K562 (cell line): ENCODE results near the gene AKT2. TPM values are rescaled to one million over a fixed set of nuclear protein-coding genes. Genes with fewer than 3 reads are reported as not detected.
A peak's percentile ranks its signal among the peaks of the same experiment; 100 is the strongest.

Experiments used
- ATAC-seq: fragments of 200-7000 bp; cut with Tn5 transposase; 3 replicates; pipeline ENCODE4 v1.9.1; 2020; ENCODE audit warnings: moderate library complexity
- BruUV-seq: library from RNA; stranded (reverse); fragments of 400-500 nt; replicated peaks from 2 replicates; lab custom pipeline; 2021; lab: Mats Ljungman, UMichigan
- CTCF ChIA-PET: fragments of 300-600 bp; formaldehyde crosslinking; extraction: SDS; loops from one replicate; lab custom pipeline; 2021; ENCODE audit warnings: low intra/inter-chr PET ratio; lab: Yijun Ruan, JAX
- POLR2A ChIA-PET: fragments of 300-600, 350-650 bp; sonication (Branson Sonifier 250); formaldehyde crosslinking; extraction: SDS; loops from one replicate; lab custom pipeline; 2021; ENCODE audit warnings: antibody characterized with exemption, inconsistent platforms; lab: Yijun Ruan, JAX
- DNase-seq, 4 experiments: peaks; one replicate each; pipeline versions ENCODE4 v3.0.0 to v3.0.0-alpha.2; 2011 to 2018; ENCODE audit warnings: low spot score in 3 of 4, mixed read lengths in 3 of 4; ENCODE audit errors: extremely low read depth in 1 of 4
- FAIRE-seq: peaks from 2 replicates; lab custom pipeline; 2011; peaks lifted over from hg19 to GRCh38; lab: Jason Lieb, UNC
- H2AFZ ChIP-seq: 2 replicates; pipeline ENCODE4 v1.6.0; 2011; ENCODE audit warnings: low read depth, low read length, control low read depth, inconsistent platforms
- H3K27ac ChIP-seq: fragments of 200-600 bp; 3 replicates; pipeline ENCODE4 v1.8.0; 2011; ENCODE audit warnings: low read depth, mild to moderate bottlenecking, control low read depth, inconsistent platforms, low read length, moderate library complexity, mixed read lengths; ENCODE audit errors: extremely low read depth
- H3K27me3 ChIP-seq, 2 experiments: fragments of 300-600 bp in 1 of 2; 2 replicates in 1 of 2; 3 replicates in 1 of 2; pipeline versions ENCODE4 v1.6.0 to v1.8.0; 2011; ENCODE audit warnings: inconsistent platforms in 2 of 2, low read length in 2 of 2, mild to moderate bottlenecking in 1 of 2, mixed read lengths in 1 of 2, moderate library complexity in 1 of 2; ENCODE audit not compliant: control insufficient read depth in 2 of 2, insufficient read depth in 2 of 2
- H3K36me3 ChIP-seq: fragments of 300-600 bp; 3 replicates; pipeline ENCODE4 v1.8.0; 2011; ENCODE audit warnings: mild to moderate bottlenecking, low read length, inconsistent platforms; ENCODE audit not compliant: control insufficient read depth, insufficient read depth
- H3K4me1 ChIP-seq, 2 experiments: fragments of 200-600 bp in 1 of 2; replicated peaks in 1 of 2; 2 replicates in 1 of 2; 3 replicates in 1 of 2; pipeline versions ENCODE4 v1.5.1 to v1.8.0; 2011; ENCODE audit warnings: inconsistent platforms in 2 of 2, low read length in 2 of 2, mild to moderate bottlenecking in 1 of 2, mixed read lengths in 1 of 2, moderate library complexity in 1 of 2; ENCODE audit not compliant: control insufficient read depth in 2 of 2, insufficient read depth in 2 of 2
- H3K4me2 ChIP-seq: 2 replicates; pipeline ENCODE4 v1.6.1; 2011; ENCODE audit warnings: low read length, control low read depth, inconsistent platforms, mixed read lengths; ENCODE audit not compliant: insufficient read depth
- H3K4me3 ChIP-seq: fragments of 200-600 bp; sonication (generic), shearing (Covaris generic); 2 replicates; pipeline ENCODE4 v1.5.1; 2016; ENCODE audit warnings: control low read depth, inconsistent platforms
- H3K79me2 ChIP-seq: fragments of 200-600 bp; 3 replicates; pipeline ENCODE4 v1.8.0; 2011; ENCODE audit warnings: low read length, inconsistent platforms; ENCODE audit not compliant: control insufficient read depth, insufficient read depth
- H3K9ac ChIP-seq, 2 experiments: 2 replicates each; pipeline versions ENCODE4 v1.6.0 to v1.6.1; 2011; ENCODE audit warnings: low read depth in 2 of 2, low read length in 2 of 2, control low read depth in 1 of 2, inconsistent platforms in 1 of 2, mild to moderate bottlenecking in 1 of 2, mixed read lengths in 1 of 2; ENCODE audit not compliant: insufficient read depth in 1 of 2
- H3K9me1 ChIP-seq: one replicate; pipeline ENCODE4 v1.6.0; 2011; ENCODE audit warnings: inconsistent platforms, mild to moderate bottlenecking, low read length, moderate library complexity; ENCODE audit not compliant: control insufficient read depth, insufficient read depth
- H3K9me3 ChIP-seq: replicated peaks from 2 replicates; pipeline ENCODE4 v1.5.1; 2011; ENCODE audit warnings: low read depth, low read length, inconsistent platforms; ENCODE audit not compliant: control insufficient read depth, insufficient read depth
- H4K20me1 ChIP-seq: replicated peaks from 2 replicates; pipeline ENCODE4 v1.6.1; 2011; ENCODE audit warnings: low read length, inconsistent platforms, mixed read lengths; ENCODE audit not compliant: control insufficient read depth, insufficient read depth
- BCOR ChIP-seq: fragments of 450-650 bp; IDR thresholded peaks from 2 replicates; pipeline ENCODE4 v1.6.1; 2016
- ELF2 ChIP-seq: fragments of 250-450 bp; sonication (Bioruptor Pico); IDR thresholded peaks from 2 replicates; pipeline ENCODE4 v1.5.0; 2021; ENCODE audit warnings: mild to moderate bottlenecking
- FIP1L1 ChIP-seq: fragments of 200-400 bp; formaldehyde crosslinking; IDR thresholded peaks from 2 replicates; pipeline ENCODE4 v1.6.1; 2018; ENCODE audit warnings: mild to moderate bottlenecking, low read depth, low read length; ENCODE audit not compliant: poor library complexity, severe bottlenecking
- IFI16 ChIP-seq: fragments of 250-450 bp; sonication (Bioruptor Pico); IDR thresholded peaks from 2 replicates; pipeline ENCODE4 v2.1.2; 2022; ENCODE audit warnings: mild to moderate bottlenecking, inconsistent platforms
- KDM1A ChIP-seq, 2 experiments: fragments of 450-650 bp; IDR thresholded peaks; 2 replicates each; pipeline ENCODE4 v1.6.1; 2016; ENCODE audit warnings: mild to moderate bottlenecking in 2 of 2
- KDM2B ChIP-seq: fragments of 250-450 bp; sonication (Bioruptor Pico); IDR thresholded peaks from 2 replicates; pipeline ENCODE4 v1.8.0; 2021; ENCODE audit warnings: mild to moderate bottlenecking, moderate library complexity
- PRMT5 ChIP-seq: sonication (generic); formaldehyde crosslinking; IDR thresholded peaks from 2 replicates; pipeline ENCODE4 v1.5.0; 2020; ENCODE audit warnings: missing genetic modification reagents
- PTRF ChIP-seq: fragments of 450-650 bp; IDR thresholded peaks from 2 replicates; pipeline ENCODE4 v1.6.1; 2016; ENCODE audit warnings: mild to moderate bottlenecking, missing genetic modification characterization, missing compliant biosample characterization
- RAD51 ChIP-seq: fragments of 450-650 bp; IDR thresholded peaks from 2 replicates; pipeline ENCODE4 v1.7.1; 2016; ENCODE audit warnings: low read depth, mild to moderate bottlenecking, borderline replicate concordance
- RBM25 ChIP-seq: fragments of 200-400 bp; formaldehyde crosslinking; IDR thresholded peaks from 2 replicates; pipeline ENCODE4 v1.6.1; 2018; ENCODE audit warnings: low read length, low read depth, moderate library complexity; ENCODE audit not compliant: severe bottlenecking
- SMARCA5 ChIP-seq: fragments of 450-650 bp; IDR thresholded peaks from 2 replicates; pipeline ENCODE4 v1.6.1; 2016
- ZNF232 ChIP-seq: sonication (generic); formaldehyde crosslinking; IDR thresholded peaks from 2 replicates; pipeline ENCODE4 v1.8.0; 2022; ENCODE audit warnings: mild to moderate bottlenecking, missing genetic modification reagents
- WGBS: fragments of 100-300 bp; shearing (Covaris generic); methylation state at CpG from one replicate; pipeline ENCODE4 v1.1.6; 2016; ENCODE audit warnings: low coverage, mixed read lengths; ENCODE audit not compliant: insufficient coverage; ENCODE audit errors: missing lambda C conversion rate; 5-methylcytosine and 5-hydroxymethylcytosine counted together
- in situ Hi-C: fragments of 300-500 bp; cut with MboI; formaldehyde crosslinking; loops from 4 replicates; pipeline ENCODE4 v1.15.0; 2018; ENCODE audit warnings: inconsistent platforms, mixed read lengths
- intact Hi-C: fragments of 100-400 bp; cut with micrococcal nuclease; formaldehyde crosslinking; loops from 2 replicates; pipeline ENCODE4 v1.14.2; 2022
- polyA plus RNA-seq, 8 experiments: library from polyadenylated mRNA; depleted of rRNA in 4 of 8; stranded (reverse) in 5 of 8; unstranded in 3 of 8; fragments of >200 nt; fragmentation: Nextera tagmentation in 2 of 8; fragmentation: Illumina TruSeq in 1 of 8; extraction: Ambion mirVana in 2 of 8; extraction: Trizol in 1 of 8; gene quantifications; 2 replicates each; pipeline versions ENCODE4 v1.2.1 to v1.2.3, GENCODE V29; 2011 to 2014; ENCODE audit warnings: inconsistent platforms in 1 of 8, missing spikeins in 1 of 8
- total RNA-seq, 7 experiments: library from RNA; depleted of rRNA in 6 of 7; stranded (reverse); fragments of >200 nt in 6 of 7; fragmentation: Illumina TruSeq in 2 of 7; extraction: Trizol in 2 of 7; gene quantifications; 2 replicates each; pipeline versions ENCODE4 v1.2.1 to v1.2.3, GENCODE V29; 2011 to 2021; ENCODE audit warnings: low replicate concordance in 1 of 7

Gene AKT2
- total and polyA plus RNA-seq, 9 of the 15 experiments (the other 6 are each of a cell fraction or from before 2014, with no cell fraction given), result 1.1 to 132 (median 67.7) TPM

DNA sequence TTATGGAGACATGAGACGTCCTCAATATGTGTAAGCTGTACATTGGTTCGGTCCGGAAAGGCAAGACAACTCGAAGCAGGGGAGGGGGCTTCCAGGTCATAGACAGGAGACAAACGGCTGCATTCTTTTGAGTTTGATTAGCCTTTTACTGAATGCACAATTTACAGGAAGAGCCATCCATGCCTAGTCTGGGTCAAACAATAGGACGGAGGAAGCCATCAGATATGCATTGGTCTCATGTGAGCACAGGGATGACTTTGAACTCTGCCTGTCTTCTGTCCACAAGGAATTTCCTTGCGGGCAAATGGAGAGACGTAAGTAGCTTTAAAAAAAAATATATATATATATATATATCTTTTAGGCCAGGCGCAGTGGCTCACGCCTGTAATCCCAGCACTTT, 56.8 kb downstream of the AKT2 start (continued):
- TF ChIP-seq RAD51 (no peak), PTRF (tag) (no peak), IFI16 (CRISPR knock-in tag) (no peak), FIP1L1 (no peak), ZNF232 (CRISPR knock-in tag) (no peak), ELF2 (CRISPR knock-in tag) (no peak), KDM2B (CRISPR knock-in tag) (no peak)

DNA sequence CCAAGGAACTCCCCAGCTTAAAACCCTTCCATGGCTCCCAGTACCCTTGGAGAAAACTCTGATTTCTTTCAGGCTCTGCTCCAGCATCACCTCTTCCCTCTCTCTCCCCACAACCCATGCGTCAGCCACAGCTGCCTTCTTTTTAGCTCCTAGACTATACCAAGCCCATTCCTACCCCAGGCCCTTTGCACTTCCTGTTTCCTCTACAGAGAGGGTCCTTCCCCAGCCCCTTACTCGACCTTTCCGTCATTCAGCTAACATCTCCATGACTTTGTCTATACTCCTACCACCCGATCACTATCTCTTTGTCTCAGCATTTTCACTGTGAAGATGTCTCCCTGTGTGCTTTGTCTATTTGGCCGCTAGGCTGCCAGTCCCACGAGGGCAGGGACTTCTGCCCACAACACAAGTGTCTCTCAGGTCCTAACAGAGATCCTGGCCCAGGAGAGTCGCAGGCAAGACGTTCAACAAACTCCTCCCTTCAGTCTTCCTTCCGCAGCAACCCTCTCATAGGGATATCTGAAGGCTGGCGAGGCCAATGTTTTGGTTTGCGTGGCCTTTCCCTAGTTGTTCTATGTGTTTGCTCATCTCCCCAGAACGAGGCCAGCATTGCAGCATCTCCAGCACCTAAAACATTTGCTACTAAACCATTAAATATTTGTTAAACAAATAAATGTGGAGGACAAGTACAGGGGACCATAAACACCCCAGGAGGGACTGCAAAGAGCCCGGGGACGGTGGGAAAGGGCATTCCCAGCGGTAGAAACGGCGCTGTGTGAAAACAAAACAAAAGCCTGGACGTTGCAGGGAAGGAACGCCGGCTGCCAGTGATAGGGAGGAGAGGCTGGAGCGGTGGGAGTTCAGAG, 59.5 kb downstream of the AKT2 start:
- no peak for FAIRE-seq

More for the DNA sequence above, 59.5 kb downstream of the AKT2 start:
- no peak overlapping the region for H3K27ac ChIP-seq
- no peaks in the 10 kb centered on the region for H3K9me1 ChIP-seq
- H3K36me3 ChIP-seq, result no peaks in the 10 kb centered on the region
- H2AFZ ChIP-seq, result peak overlapping the region; percentile 17; the same call in 1 of the 2 replicates
- no peak overlapping the region for H3K4me2 ChIP-seq
- intact Hi-C loops, result no loop called here
- H3K4me1 ChIP-seq, result peaks cover 4 to 31% of the 10 kb centered on the region in 2 experiments; a peak in 3 of 5 replicates
- no peaks in the 10 kb centered on the region for H4K20me1 ChIP-seq
- ChIA-PET CTCF (interaction anchor here (0.7 kb wide), 1 partner anchor 453 kb away, joined by 4 read pairs; no protein-coding TSS in a partner anchor), POLR2A (no interaction called here)
- no peak overlapping the region for H3K4me3 ChIP-seq
- in situ Hi-C loops, result no loop called here
- H3K79me2 ChIP-seq, result no peaks in the 10 kb centered on the region
- H3K9me3 ChIP-seq, result peaks cover 4% of the 10 kb centered on the region; the same call in 1 of the 2 replicates
- no TSS peak for BruUV-seq
- H3K27me3 ChIP-seq, result no peaks in the 10 kb centered on the region
- no peak for DNase-seq
- no peak for ATAC-seq
- TF ChIP-seq PRMT5 (no peak), RBM25 (peak; percentile 47), KDM1A (IDR thresholded peaks at IDR 0.05) (0 out of 4 replicates have a peak, but pooled peaks have one; percentile 8 to 24), BCOR (0 out of 2 replicates have a peak, but pooled peaks have one; percentile 57), SMARCA5 (0 out of 2 replicates have a peak, but pooled peaks have one; percentile 25)
- H3K9ac ChIP-seq, result peak overlapping the region in 1 of 2 experiments; percentile 56; a peak in 1 of 4 replicates
- 40% methylated on average over 21 of the region's 21 CpGs for WGBS
